H9 (cell line): ENCODE data around the gene GPR32. TPM values are rescaled to one million over a fixed set of nuclear protein-coding genes. Genes with fewer than 3 reads are reported as not detected.

Experiments used
- DNase-seq: peaks from one replicate; pipeline ENCODE4 v3.0.0-alpha.2; 2017
- H2AFZ ChIP-seq: one replicate; pipeline ENCODE4 v1.6.1; 2013; ENCODE audit warnings: mild to moderate bottlenecking, low read length, control low read depth, moderate library complexity
- H2AK5ac ChIP-seq: 2 replicates; pipeline ENCODE4 v1.6.1; 2013; ENCODE audit warnings: low read length, control low read depth, mixed read lengths; ENCODE audit not compliant: insufficient read length
- H2BK120ac ChIP-seq: one replicate; pipeline ENCODE4 v1.6.1; 2013; ENCODE audit warnings: low read depth, mild to moderate bottlenecking, low read length, control low read depth, inconsistent platforms; ENCODE audit not compliant: poor library complexity, severe bottlenecking
- H2BK12ac ChIP-seq: 2 replicates; pipeline ENCODE4 v1.6.1; 2013; ENCODE audit warnings: low read length, control low read depth, mixed read lengths, low read depth; ENCODE audit not compliant: insufficient read length
- H2BK15ac ChIP-seq: 2 replicates; pipeline ENCODE4 v1.6.1; 2013; ENCODE audit warnings: low read depth, low read length, control low read depth
- H2BK20ac ChIP-seq: one replicate; pipeline ENCODE4 v1.6.1; 2013; ENCODE audit warnings: low read depth, mild to moderate bottlenecking, low read length, control low read depth, inconsistent platforms; ENCODE audit not compliant: poor library complexity, severe bottlenecking
- H2BK5ac ChIP-seq: 2 replicates; pipeline ENCODE4 v1.6.1; 2013; ENCODE audit warnings: low read length, control low read depth, mixed read lengths; ENCODE audit not compliant: insufficient read length
- H3K14ac ChIP-seq: 2 replicates; pipeline ENCODE4 v1.6.1; 2013; ENCODE audit warnings: low read length, control low read depth; ENCODE audit not compliant: insufficient read depth
- H3K18ac ChIP-seq: 2 replicates; pipeline ENCODE4 v1.6.1; 2013; ENCODE audit warnings: low read depth, mild to moderate bottlenecking, mixed read lengths, low read length, control low read depth; ENCODE audit not compliant: insufficient read length
- H3K23ac ChIP-seq: 2 replicates; pipeline ENCODE4 v1.6.1; 2013; ENCODE audit warnings: low read length, control low read depth, mixed read lengths, low read depth; ENCODE audit not compliant: insufficient read length
- H3K23me2 ChIP-seq: 2 replicates; pipeline ENCODE4 v1.6.1; 2013; ENCODE audit warnings: low read depth, mild to moderate bottlenecking, mixed read lengths, low read length, control low read depth; ENCODE audit not compliant: insufficient read length, poor library complexity, severe bottlenecking
- H3K27ac ChIP-seq: 2 replicates; pipeline ENCODE4 v1.5.1; 2013; ENCODE audit warnings: low read length, control low read depth, mixed read lengths, low read depth; ENCODE audit not compliant: insufficient read length
- H3K27me3 ChIP-seq: 2 replicates; pipeline ENCODE4 v1.6.1; 2013; ENCODE audit warnings: low read length, control low read depth, inconsistent platforms; ENCODE audit not compliant: insufficient read depth
- H3K4ac ChIP-seq: 2 replicates; pipeline ENCODE4 v1.6.1; 2013; ENCODE audit warnings: low read depth, mild to moderate bottlenecking, control low read depth, inconsistent platforms, low read length, moderate library complexity
- H3K4me1 ChIP-seq: 2 replicates; pipeline ENCODE4 v1.6.1; 2013; ENCODE audit warnings: low read length, control low read depth, inconsistent platforms; ENCODE audit not compliant: insufficient read depth
- H3K4me2 ChIP-seq: 2 replicates; pipeline ENCODE4 v1.6.1; 2013; ENCODE audit warnings: low read length, control low read depth, mixed read lengths; ENCODE audit not compliant: insufficient read length, insufficient read depth
- H3K56ac ChIP-seq: 2 replicates; pipeline ENCODE4 v1.6.1; 2013; ENCODE audit warnings: low read depth, mild to moderate bottlenecking, mixed read lengths, low read length, control low read depth; ENCODE audit not compliant: insufficient read length
- H3K79me1 ChIP-seq: 2 replicates; pipeline ENCODE4 v1.6.1; 2013; ENCODE audit warnings: low read depth, mild to moderate bottlenecking, moderate library complexity, low read length, control low read depth, inconsistent platforms; ENCODE audit not compliant: insufficient read depth, poor library complexity, severe bottlenecking
- H3K79me2 ChIP-seq: 2 replicates; pipeline ENCODE4 v1.6.1; 2013; ENCODE audit warnings: low read length, control low read depth, inconsistent platforms; ENCODE audit not compliant: insufficient read depth
- H3K9ac ChIP-seq: 2 replicates; pipeline ENCODE4 v1.6.1; 2013; ENCODE audit warnings: low read length, control low read depth, mixed read lengths; ENCODE audit not compliant: insufficient read length; ENCODE audit errors: extremely low read depth
- H3K9me3 ChIP-seq: one replicate; pipeline ENCODE4 v1.6.1; 2013; ENCODE audit warnings: low read depth, low read length, inconsistent platforms; ENCODE audit not compliant: control insufficient read depth
- H3T11ph ChIP-seq: one replicate; pipeline ENCODE4 v1.6.1; 2013; ENCODE audit warnings: mild to moderate bottlenecking, low read length, control low read depth, inconsistent platforms
- H4K20me1 ChIP-seq: one replicate; pipeline ENCODE4 v1.6.1; 2013; ENCODE audit not compliant: control insufficient read depth, insufficient read length, insufficient read depth
- H4K5ac ChIP-seq: 2 replicates; pipeline ENCODE4 v1.6.1; 2013; ENCODE audit warnings: low read depth, mild to moderate bottlenecking, mixed read lengths, low read length, control low read depth; ENCODE audit not compliant: insufficient read length
- H4K8ac ChIP-seq: replicated peaks from 2 replicates; pipeline ENCODE4 v1.6.1; 2013; ENCODE audit warnings: low read length, control low read depth, mixed read lengths, low read depth; ENCODE audit not compliant: insufficient read length
- H4K91ac ChIP-seq: 2 replicates; pipeline ENCODE4 v1.6.1; 2013; ENCODE audit warnings: low read depth, mild to moderate bottlenecking, moderate library complexity, mixed read lengths, low read length, control low read depth; ENCODE audit not compliant: insufficient read length
- H3K27ac Mint-ChIP-seq, 3 experiments: 2 replicates in 2 of 3; 3 replicates in 1 of 3; pipeline ENCODE4 v1.8.0; 2020 to 2021; ENCODE audit warnings: mixed read lengths in 3 of 3, mild to moderate bottlenecking in 1 of 3, moderate library complexity in 1 of 3
- H3K27me3 Mint-ChIP-seq: 2 replicates; pipeline ENCODE4 v1.8.0; 2021; ENCODE audit warnings: low read depth, mild to moderate bottlenecking, moderate library complexity, mixed read lengths
- H3K36me3 Mint-ChIP-seq, 3 experiments: 2 replicates in 2 of 3; 3 replicates in 1 of 3; pipeline ENCODE4 v1.8.0; 2020 to 2021; ENCODE audit warnings: low read depth in 3 of 3, mixed read lengths in 3 of 3; ENCODE audit not compliant: insufficient read depth in 1 of 3
- H3K4me1 Mint-ChIP-seq, 2 experiments: 2 replicates each; pipeline ENCODE4 v1.8.0; 2020; ENCODE audit warnings: mixed read lengths in 2 of 2
- H3K4me3 Mint-ChIP-seq, 2 experiments: 2 replicates in 1 of 2; 3 replicates in 1 of 2; pipeline ENCODE4 v1.8.0; 2020 to 2021; ENCODE audit warnings: mild to moderate bottlenecking in 2 of 2, mixed read lengths in 2 of 2, moderate library complexity in 1 of 2
- H3K9me3 Mint-ChIP-seq, 2 experiments: 2 replicates in 1 of 2; 3 replicates in 1 of 2; pipeline ENCODE4 v1.8.0; 2020; ENCODE audit warnings: mild to moderate bottlenecking in 2 of 2, mixed read lengths in 2 of 2, moderate library complexity in 1 of 2
- WGBS: extraction: QIAGEN DNeasy Blood & Tissue Kit; methylation state at CpG from one replicate; pipeline ENCODE4 v1.1.7; 2013; ENCODE audit warnings: missing lambda C conversion rate, low lambda C conversion rate, mixed read lengths; ENCODE audit not compliant: insufficient read length; ENCODE audit errors: extremely low coverage; 5-methylcytosine and 5-hydroxymethylcytosine counted together
- total RNA-seq: library from RNA; stranded (reverse); gene quantifications from 2 replicates; pipeline ENCODE4 v1.2.1, GENCODE V29; 2021
- TF ChIP-seq, protein P1 (sequence below): fragments of 200-600 bp; sonication (generic); conservative IDR thresholded peaks from 3 replicates; pipeline ENCODE4 v1.8.0; 2021; ENCODE audit warnings: antibody characterized with exemption, mild to moderate bottlenecking

GPR32 gene
- total RNA-seq, 1 experiment from 2014 or later = not detected

DNA sequence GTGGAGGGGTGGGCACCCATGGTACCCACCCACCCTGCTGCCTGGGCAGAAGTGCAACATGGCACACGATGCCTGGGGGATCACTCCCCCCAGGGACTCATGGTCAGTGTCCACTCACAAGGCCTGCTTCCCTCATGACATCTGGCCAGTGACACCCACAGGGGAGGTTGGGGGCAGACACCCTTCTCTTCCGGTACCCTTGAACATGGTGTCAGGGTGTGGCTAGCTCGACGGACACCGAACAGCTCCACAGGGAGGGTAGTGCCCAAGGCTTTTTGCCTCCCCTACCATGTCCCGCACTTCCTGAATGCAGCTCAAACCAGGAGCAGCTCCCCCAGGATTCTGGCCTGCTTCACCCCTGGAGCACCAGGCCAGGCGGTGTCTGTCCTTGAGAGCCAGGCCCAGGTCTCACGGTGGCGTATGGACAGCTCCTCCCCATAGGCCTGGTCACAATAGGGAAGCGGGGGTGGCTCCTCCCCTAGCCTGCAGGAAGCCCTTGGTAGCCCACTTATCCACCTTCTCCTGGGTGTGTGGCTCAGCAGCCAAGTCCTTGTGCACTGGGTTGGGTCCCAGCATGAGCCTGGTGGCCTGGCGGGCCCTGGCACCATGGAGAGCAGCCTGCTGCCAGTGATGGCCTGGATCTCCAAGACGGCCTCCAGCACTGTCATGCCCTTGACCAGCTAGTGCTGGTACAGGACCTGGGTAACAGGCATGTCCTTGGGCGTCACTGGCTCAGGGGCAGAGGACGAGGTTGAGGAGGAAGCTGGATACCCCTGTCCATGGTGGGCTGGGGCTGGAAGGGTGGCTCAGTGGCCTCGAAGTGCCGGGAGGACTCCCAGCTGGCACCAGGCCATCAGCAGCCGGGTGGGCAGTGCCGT lies 27.8 kb downstream of the GPR32 start:
- no peak overlapping the region for H3K27ac ChIP-seq
- Mint-ChIP-seq H3K36me3 (peaks cover 35 to 77% (median 57%) of the 10 kb centered on the region in 3 experiments; a peak in 6 of 7 replicates), H3K4me3 (peak overlapping the region in 1 of 2 experiments; percentile 11; a peak in 1 of 5 replicates), H3K4me1 (peaks cover 23 to 32% of the 10 kb centered on the region in 2 experiments), H3K27me3 (no peaks in the 10 kb centered on the region; the same call in 1 of the 2 replicates), H3K9me3 (no peaks in the 10 kb centered on the region), H3K27ac (no peak overlapping the region)
- H3K18ac ChIP-seq = no peak overlapping the region
- H4K91ac ChIP-seq = no peak overlapping the region
- no peak overlapping the region for H3K9ac ChIP-seq
- no peak overlapping the region for H3T11ph ChIP-seq
- TF ChIP-seq, protein P1, sequence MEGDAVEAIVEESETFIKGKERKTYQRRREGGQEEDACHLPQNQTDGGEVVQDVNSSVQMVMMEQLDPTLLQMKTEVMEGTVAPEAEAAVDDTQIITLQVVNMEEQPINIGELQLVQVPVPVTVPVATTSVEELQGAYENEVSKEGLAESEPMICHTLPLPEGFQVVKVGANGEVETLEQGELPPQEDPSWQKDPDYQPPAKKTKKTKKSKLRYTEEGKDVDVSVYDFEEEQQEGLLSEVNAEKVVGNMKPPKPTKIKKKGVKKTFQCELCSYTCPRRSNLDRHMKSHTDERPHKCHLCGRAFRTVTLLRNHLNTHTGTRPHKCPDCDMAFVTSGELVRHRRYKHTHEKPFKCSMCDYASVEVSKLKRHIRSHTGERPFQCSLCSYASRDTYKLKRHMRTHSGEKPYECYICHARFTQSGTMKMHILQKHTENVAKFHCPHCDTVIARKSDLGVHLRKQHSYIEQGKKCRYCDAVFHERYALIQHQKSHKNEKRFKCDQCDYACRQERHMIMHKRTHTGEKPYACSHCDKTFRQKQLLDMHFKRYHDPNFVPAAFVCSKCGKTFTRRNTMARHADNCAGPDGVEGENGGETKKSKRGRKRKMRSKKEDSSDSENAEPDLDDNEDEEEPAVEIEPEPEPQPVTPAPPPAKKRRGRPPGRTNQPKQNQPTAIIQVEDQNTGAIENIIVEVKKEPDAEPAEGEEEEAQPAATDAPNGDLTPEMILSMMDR = no peak
- H3K9me3 ChIP-seq = no peaks in the 10 kb centered on the region
- WGBS = no CpG with 5 or more reads among the region's 18 CpGs
- peaks cover 9% of the 10 kb centered on the region for H3K79me1 ChIP-seq
- H2BK5ac ChIP-seq = no peak overlapping the region
- H3K27me3 ChIP-seq = no peaks in the 10 kb centered on the region
- H2BK20ac ChIP-seq = no peak overlapping the region
- no peak overlapping the region; the same call in 1 of the 2 replicates for H3K14ac ChIP-seq
- DNase-seq = no peak
- no peak overlapping the region for H2BK120ac ChIP-seq
- H4K20me1 ChIP-seq = peaks cover 4% of the 10 kb centered on the region
- no peak overlapping the region for H4K8ac ChIP-seq
- no peak overlapping the region for H3K4me2 ChIP-seq
- no peak overlapping the region for H3K4ac ChIP-seq
- no peak overlapping the region for H2BK12ac ChIP-seq
- H2AFZ ChIP-seq = no peak overlapping the region
- no peak overlapping the region for H3K56ac ChIP-seq
- H3K79me2 ChIP-seq = peaks cover 12% of the 10 kb centered on the region; the same call in 1 of the 2 replicates
- no peak overlapping the region for H2BK15ac ChIP-seq
- no peak overlapping the region for H2AK5ac ChIP-seq
- no peak overlapping the region for H3K23ac ChIP-seq
- no peak overlapping the region for H4K5ac ChIP-seq
- H3K23me2 ChIP-seq = peaks cover 4% of the 10 kb centered on the region
- peaks cover 5% of the 10 kb centered on the region; the same call in 1 of the 2 replicates for H3K4me1 ChIP-seq
